Keratinocyte (primary cell): ENCODE data around the gene NPS. TPM values are rescaled to one million over a fixed set of nuclear protein-coding genes. Genes with fewer than 3 reads are reported as not detected.

Source experiments
- DNase-seq: peaks from one replicate; pipeline ENCODE4 v3.0.0-alpha.2; 2011; ENCODE audit warnings: low read depth, missing footprints, low spot score
- FAIRE-seq: peaks from 2 replicates; lab custom pipeline; 2011; peaks lifted over from hg19 to GRCh38; lab: Jason Lieb, UNC
- H2AFZ ChIP-seq: 2 replicates; pipeline ENCODE4 v1.6.0; 2012; ENCODE audit warnings: low read length, control low read depth, inconsistent platforms; ENCODE audit not compliant: control insufficient read depth
- H3K27ac ChIP-seq: 2 replicates; pipeline ENCODE4 v1.5.1; 2011; ENCODE audit warnings: low read length; ENCODE audit not compliant: control insufficient read depth, insufficient read depth
- H3K27me3 ChIP-seq: 3 replicates; pipeline ENCODE4 v1.6.0; 2011; ENCODE audit warnings: low read length; ENCODE audit not compliant: control insufficient read depth, insufficient read depth; ENCODE audit errors: extremely low read depth
- H3K36me3 ChIP-seq, 2 experiments: 2 replicates in 1 of 2; 3 replicates in 1 of 2; pipeline ENCODE4 v1.5.1; 2011; ENCODE audit warnings: low read length in 2 of 2, mild to moderate bottlenecking in 1 of 2; ENCODE audit not compliant: control insufficient read depth in 2 of 2, insufficient read depth in 2 of 2; ENCODE audit errors: extremely low read depth in 1 of 2
- H3K4me1 ChIP-seq: 3 replicates; pipeline ENCODE4 v1.5.1; 2011; ENCODE audit warnings: low read length; ENCODE audit not compliant: control insufficient read depth, insufficient read depth; ENCODE audit errors: extremely low read depth
- H3K4me2 ChIP-seq: 3 replicates; pipeline ENCODE4 v1.6.0; 2011; ENCODE audit warnings: low read depth, low read length; ENCODE audit not compliant: control insufficient read depth, insufficient read depth; ENCODE audit errors: extremely low read depth
- H3K4me3 ChIP-seq, 3 experiments: fragments of 200-600 bp in 1 of 3; sonication (generic) in 1 of 3; 2 replicates in 2 of 3; 3 replicates in 1 of 3; pipeline ENCODE4 v1.5.1; 2011 to 2016; ENCODE audit warnings: low read length in 3 of 3, mild to moderate bottlenecking in 3 of 3, control low read depth in 2 of 3, inconsistent platforms in 1 of 3, low read depth in 1 of 3, mixed read lengths in 1 of 3, mixed run types in 1 of 3, moderate library complexity in 1 of 3; ENCODE audit not compliant: control insufficient read depth in 2 of 3, insufficient read depth in 2 of 3; ENCODE audit errors: extremely low read depth in 1 of 3
- H3K79me2 ChIP-seq: 2 replicates; pipeline ENCODE4 v1.6.0; 2012; ENCODE audit warnings: low read length; ENCODE audit not compliant: control insufficient read depth, insufficient read depth
- H3K9ac ChIP-seq: 3 replicates; pipeline ENCODE4 v1.6.0; 2011; ENCODE audit warnings: low read length; ENCODE audit not compliant: control insufficient read depth, insufficient read depth; ENCODE audit errors: extremely low read depth
- H3K9me1 ChIP-seq: 3 replicates; pipeline ENCODE4 v1.6.0; 2011; ENCODE audit warnings: low read length; ENCODE audit not compliant: control insufficient read depth, insufficient read depth; ENCODE audit errors: extremely low read depth
- H3K9me3 ChIP-seq: 2 replicates; pipeline ENCODE4 v1.5.1; 2012; ENCODE audit warnings: low read depth, low read length; ENCODE audit not compliant: control insufficient read depth
- H4K20me1 ChIP-seq: 3 replicates; pipeline ENCODE4 v1.6.0; 2011; ENCODE audit warnings: low read length; ENCODE audit not compliant: control insufficient read depth, insufficient read depth; ENCODE audit errors: extremely low read depth
- CTCF ChIP-seq, 3 experiments: IDR thresholded peaks in 1 of 3; conservative IDR thresholded peaks in 1 of 3; optimal IDR thresholded peaks in 1 of 3; 2 replicates in 2 of 3; 3 replicates in 1 of 3; pipeline versions ENCODE3 to v1.5.1; 2011; ENCODE audit warnings: low read length in 3 of 3, mild to moderate bottlenecking in 3 of 3, moderate library complexity in 2 of 3, control low read depth in 1 of 3, inconsistent platforms in 1 of 3; ENCODE audit not compliant: insufficient read depth in 2 of 3; ENCODE audit errors: extremely low read depth in 1 of 3
- EZH2 ChIP-seq: IDR thresholded peaks from one replicate; pipeline ENCODE4 v1.6.1; 2012; ENCODE audit warnings: inconsistent platforms, mild to moderate bottlenecking, low read length, moderate library complexity
- dilution Hi-C: fragments of 300-500 bp; cut with MboI; formaldehyde crosslinking; loops from one replicate; pipeline ENCODE4 v1.7.0; 2020; ENCODE audit warnings: low sequenced_read_pairs; ENCODE audit not compliant: extremely low pct_ligation_motif_present
- polyA plus RNA-seq, 5 experiments: library from polyadenylated mRNA; depleted of rRNA in 3 of 5; stranded (reverse) in 3 of 5; stranded (forward) in 1 of 5; unstranded in 1 of 5; fragments of >200 nt; gene quantifications; 1 replicate in 1 of 5; 2 replicates in 3 of 5; 3 replicates in 1 of 5; pipeline versions ENCODE4 v1.2.1 to v1.2.3, GENCODE V29; 2011 to 2012; ENCODE audit warnings: missing spikeins in 2 of 5, low read depth in 1 of 5, low replicate concordance in 1 of 5

NPS gene
- polyA plus RNA-seq, 1 donor (not counting 4 experiments of a cell fraction or from before 2014, with no cell fraction given), result not detected

GRCh38 chr10:127580822-127581221 lies 31.7 kb downstream of the NPS start:
- Histone ChIP-seq H3K27ac (no peak overlapping the region), H3K9me3 (no peaks in the 10 kb centered on the region), H4K20me1 (no peaks in the 10 kb centered on the region), H3K4me2 (no peak overlapping the region), H3K27me3 (no peaks in the 10 kb centered on the region), H3K36me3 (no peaks in the 10 kb centered on the region), H3K4me1 (no peaks in the 10 kb centered on the region), H2AFZ (no peak overlapping the region), H3K9ac (no peak overlapping the region), H3K4me3 (no peak overlapping the region), H3K9me1 (no peaks in the 10 kb centered on the region), H3K79me2 (no peaks in the 10 kb centered on the region)
- FAIRE-seq, result no peak
- TF ChIP-seq CTCF (optimal IDR thresholded peaks at IDR 0.05 in 1 of 3, IDR thresholded peaks at IDR 0.05 in 1 of 3, conservative IDR thresholded peaks at IDR 0.05 in 1 of 3; ENCODE audit: extremely low read depth in 1 of 3, insufficient read depth in 2 of 3, low read length in 3 of 3), result no peak
- no peak for TF ChIP-seq EZH2
- dilution Hi-C loops, result no loop called here
- DNase-seq, result no peak

GRCh38 chr10:127585519-127586023 lies 36.5 kb downstream of the NPS start:
- no peaks in the 10 kb centered on the region for H3K9me3 ChIP-seq
- H3K36me3 ChIP-seq, result no peaks in the 10 kb centered on the region
- no peak overlapping the region for H2AFZ ChIP-seq
- no peak overlapping the region for H3K4me3 ChIP-seq
- no peak overlapping the region for H3K27ac ChIP-seq
- no peaks in the 10 kb centered on the region for H3K79me2 ChIP-seq
- FAIRE-seq, result no peak
- H4K20me1 ChIP-seq, result no peaks in the 10 kb centered on the region
- H3K4me1 ChIP-seq, result no peaks in the 10 kb centered on the region
- dilution Hi-C loops, result no loop called here
- TF ChIP-seq EZH2 (no peak), CTCF (optimal IDR thresholded peaks at IDR 0.05 in 1 of 3, IDR thresholded peaks at IDR 0.05 in 1 of 3, conservative IDR thresholded peaks at IDR 0.05 in 1 of 3; ENCODE audit: extremely low read depth in 1 of 3, insufficient read depth in 2 of 3, low read length in 3 of 3) (no peak)
- DNase-seq, result no peak
- H3K9me1 ChIP-seq, result no peaks in the 10 kb centered on the region
- H3K9ac ChIP-seq, result no peak overlapping the region
- no peak overlapping the region for H3K4me2 ChIP-seq
- H3K27me3 ChIP-seq, result no peaks in the 10 kb centered on the region
